Karpas-422 (cell line): ENCODE measurements around the gene NKPD1. TPM values are rescaled to one million over a fixed set of nuclear protein-coding genes. Genes with fewer than 3 reads are reported as not detected.

Source experiments
- DNase-seq: peaks from one replicate; pipeline ENCODE4 v3.0.0-alpha.2; 2015
- H2AFZ ChIP-seq: fragments of 200-600 bp; sonication (generic); 2 replicates; pipeline ENCODE4 v1.6.1; 2014; ENCODE audit warnings: antibody characterized with exemption, low read length, mixed read lengths
- H3K27ac ChIP-seq: fragments of 200-600 bp; sonication (generic); 2 replicates; pipeline ENCODE4 v1.5.1; 2014; ENCODE audit warnings: mild to moderate bottlenecking, low read length, moderate library complexity
- H3K27me3 ChIP-seq: fragments of 200-600 bp; sonication (generic); 2 replicates; pipeline ENCODE4 v1.6.1; 2014; ENCODE audit warnings: low read length, mixed read lengths
- H3K36me3 ChIP-seq: fragments of 200-600 bp; sonication (generic); 2 replicates; pipeline ENCODE4 v1.6.1; 2014; ENCODE audit warnings: low read length, mixed read lengths; ENCODE audit not compliant: insufficient read depth
- H3K4me1 ChIP-seq: fragments of 200-600 bp; sonication (generic); 2 replicates; pipeline ENCODE4 v1.6.1; 2014; ENCODE audit warnings: mild to moderate bottlenecking, low read length, mixed read lengths
- H3K4me2 ChIP-seq: fragments of 200-600 bp; sonication (generic); 2 replicates; pipeline ENCODE4 v1.6.1; 2014; ENCODE audit warnings: low read length, low read depth, mild to moderate bottlenecking; ENCODE audit not compliant: poor library complexity, severe bottlenecking
- H3K4me3 ChIP-seq: fragments of 200-600 bp; sonication (generic); 2 replicates; pipeline ENCODE4 v1.5.1; 2014; ENCODE audit warnings: mild to moderate bottlenecking, antibody characterized with exemption, low read length, mixed read lengths
- H3K79me2 ChIP-seq: fragments of 200-600 bp; sonication (generic); 2 replicates; pipeline ENCODE4 v1.6.1; 2014; ENCODE audit warnings: mild to moderate bottlenecking, low read length, mixed read lengths
- H3K9ac ChIP-seq: fragments of 200-600 bp; sonication (generic); 2 replicates; pipeline ENCODE4 v1.6.0; 2014; ENCODE audit warnings: low read length
- H3K9me2 ChIP-seq: fragments of 200-600 bp; sonication (generic), shearing (Covaris generic); replicated peaks from 2 replicates; pipeline ENCODE4 v1.6.0; 2014; ENCODE audit warnings: mild to moderate bottlenecking, low read length, moderate library complexity; ENCODE audit not compliant: insufficient read depth
- H3K9me3 ChIP-seq: fragments of 300-700, 200-600 bp; sonication (generic); 2 replicates; pipeline ENCODE4 v1.6.1; 2014; ENCODE audit warnings: low read length, mixed read lengths
- H4K20me1 ChIP-seq: fragments of 200-600 bp; sonication (generic); 2 replicates; pipeline ENCODE4 v1.6.1; 2014; ENCODE audit warnings: mild to moderate bottlenecking, antibody characterized with exemption, low read length, low read depth; ENCODE audit not compliant: insufficient read depth
- total RNA-seq: library from RNA; depleted of rRNA; stranded (reverse); fragments of >200 nt; shearing (Covaris generic); gene quantifications from 2 replicates; pipeline ENCODE4 v1.2.3, GENCODE V29; 2014; ENCODE audit warnings: low replicate concordance

The NKPD1 gene
- total RNA-seq, 1 experiment from 2014 or later = not detected

GRCh38 chr19:45162608-45163143 lies 1.9 kb upstream of the NKPD1 start:
- H3K9me2 ChIP-seq = no peaks in the 10 kb centered on the region
- no peak overlapping the region for H3K27ac ChIP-seq
- no peak for DNase-seq
- H3K36me3 ChIP-seq = no peaks in the 10 kb centered on the region
- no peaks in the 10 kb centered on the region for H3K9me3 ChIP-seq
- H3K27me3 ChIP-seq = no peaks in the 10 kb centered on the region
- H4K20me1 ChIP-seq = peaks cover 12% of the 10 kb centered on the region; the same call in 1 of the 2 replicates
- no peak overlapping the region for H3K4me2 ChIP-seq
- no peaks in the 10 kb centered on the region for H3K79me2 ChIP-seq
- H3K4me3 ChIP-seq = no peak overlapping the region
- H3K9ac ChIP-seq = no peak overlapping the region
- H2AFZ ChIP-seq = no peak overlapping the region
- peaks cover 7% of the 10 kb centered on the region for H3K4me1 ChIP-seq

- no peaks in the 10 kb centered on the region for H3K79me2 ChIP-seq
- H2AFZ ChIP-seq = no peak overlapping the region
- H3K27ac ChIP-seq = no peak overlapping the region
- H3K4me3 ChIP-seq = no peak overlapping the region
- no peaks in the 10 kb centered on the region for H3K36me3 ChIP-seq
- DNase-seq = no peak
- peaks cover 12% of the 10 kb centered on the region; the same call in 1 of the 2 replicates for H4K20me1 ChIP-seq
- no peaks in the 10 kb centered on the region for H3K9me3 ChIP-seq
- no peak overlapping the region for H3K4me2 ChIP-seq
- H3K9me2 ChIP-seq = no peaks in the 10 kb centered on the region
- H3K9ac ChIP-seq = no peak overlapping the region
- peaks cover 7% of the 10 kb centered on the region for H3K4me1 ChIP-seq
- H3K27me3 ChIP-seq = no peaks in the 10 kb centered on the region
These were observed 1.2 kb upstream of the NKPD1 start for GRCh38 chr19:45161738-45162607.

GRCh38 chr19:45159971-45160324 lies 834 bp downstream of the NKPD1 start:
- H3K27ac ChIP-seq = no peak overlapping the region
- DNase-seq = no peak
- no peak overlapping the region for H3K4me3 ChIP-seq
- no peaks in the 10 kb centered on the region for H3K9me3 ChIP-seq
- no peaks in the 10 kb centered on the region for H3K27me3 ChIP-seq
- no peaks in the 10 kb centered on the region for H3K79me2 ChIP-seq
- H2AFZ ChIP-seq = no peak overlapping the region
- peaks cover 7% of the 10 kb centered on the region for H3K4me1 ChIP-seq
- no peak overlapping the region for H3K9ac ChIP-seq
- no peaks in the 10 kb centered on the region for H3K36me3 ChIP-seq
- H3K4me2 ChIP-seq = no peak overlapping the region
- peaks cover 8% of the 10 kb centered on the region; the same call in 1 of the 2 replicates for H4K20me1 ChIP-seq
- H3K9me2 ChIP-seq = no peaks in the 10 kb centered on the region

- H3K27ac ChIP-seq = no peak overlapping the region
- DNase-seq = no peak
These were observed 1.4 kb downstream of the NKPD1 start for GRCh38 chr19:45159210-45159970.

GRCh38 chr19:45158503-45159209 lies 2.1 kb downstream of the NKPD1 start:
- Histone ChIP-seq H3K79me2 (no peaks in the 10 kb centered on the region), H3K4me3 (no peak overlapping the region), H3K9me3 (no peaks in the 10 kb centered on the region), H3K27ac (no peak overlapping the region), H3K4me1 (no peaks in the 10 kb centered on the region), H3K9me2 (no peaks in the 10 kb centered on the region), H3K27me3 (no peaks in the 10 kb centered on the region), H3K36me3 (no peaks in the 10 kb centered on the region), H3K9ac (no peak overlapping the region), H3K4me2 (no peak overlapping the region), H2AFZ (no peak overlapping the region), H4K20me1 (0 out of 2 replicates have a peak, but pooled peaks cover 6% of the 10 kb centered on the region)
- no peak for DNase-seq

More at GRCh38 chr19:45159210-45159970, 1.4 kb downstream of the NKPD1 start:
- Histone ChIP-seq H4K20me1 (0 out of 2 replicates have a peak, but pooled peaks cover 8% of the 10 kb centered on the region), H3K9me3 (no peaks in the 10 kb centered on the region), H3K79me2 (no peaks in the 10 kb centered on the region), H3K36me3 (no peaks in the 10 kb centered on the region), H3K4me1 (peaks cover 4% of the 10 kb centered on the region), H3K27me3 (no peaks in the 10 kb centered on the region), H3K4me2 (no peak overlapping the region), H3K4me3 (no peak overlapping the region), H3K9ac (no peak overlapping the region), H3K9me2 (no peaks in the 10 kb centered on the region), H2AFZ (no peak overlapping the region)

- Histone ChIP-seq H3K4me2 (no peak overlapping the region), H3K4me3 (no peak overlapping the region), H3K79me2 (no peaks in the 10 kb centered on the region), H3K27ac (no peak overlapping the region), H2AFZ (no peak overlapping the region), H3K27me3 (no peaks in the 10 kb centered on the region), H4K20me1 (0 out of 2 replicates have a peak, but pooled peaks cover 4% of the 10 kb centered on the region), H3K4me1 (no peaks in the 10 kb centered on the region), H3K9me3 (no peaks in the 10 kb centered on the region), H3K36me3 (no peaks in the 10 kb centered on the region), H3K9ac (no peak overlapping the region), H3K9me2 (no peaks in the 10 kb centered on the region)
- DNase-seq = no peak
These were observed 4.0 kb downstream of the NKPD1 start for GRCh38 chr19:45156751-45157150.

- H3K79me2 ChIP-seq = no peaks in the 10 kb centered on the region
- H3K9ac ChIP-seq = no peak overlapping the region
- no peaks in the 10 kb centered on the region for H3K9me3 ChIP-seq
- H3K4me2 ChIP-seq = no peak overlapping the region
- H3K27ac ChIP-seq = no peak overlapping the region
- H3K27me3 ChIP-seq = no peaks in the 10 kb centered on the region
- no peaks in the 10 kb centered on the region for H3K4me1 ChIP-seq
- no peak overlapping the region for H2AFZ ChIP-seq
- no peaks in the 10 kb centered on the region for H3K36me3 ChIP-seq
- 0 out of 2 replicates have a peak, but pooled peaks cover 4% of the 10 kb centered on the region for H4K20me1 ChIP-seq
- no peak for DNase-seq
- no peaks in the 10 kb centered on the region for H3K9me2 ChIP-seq
- H3K4me3 ChIP-seq = no peak overlapping the region
These were observed 4.7 kb downstream of the NKPD1 start for GRCh38 chr19:45156011-45156630.
